GM18909 (cell line): ENCODE results near the gene TMCC3.
A peak's percentile ranks its signal among the peaks of the same experiment; 100 is the strongest.

Experiments used
- ATAC-seq: cut with Tn5 transposase; IDR thresholded peaks from one replicate; pipeline ENCODE4 v1.9.1; 2021; ENCODE audit warnings: mild to moderate bottlenecking; ENCODE audit not compliant: unreplicated experiment, poor library complexity

Gene TMCC3

DNA sequence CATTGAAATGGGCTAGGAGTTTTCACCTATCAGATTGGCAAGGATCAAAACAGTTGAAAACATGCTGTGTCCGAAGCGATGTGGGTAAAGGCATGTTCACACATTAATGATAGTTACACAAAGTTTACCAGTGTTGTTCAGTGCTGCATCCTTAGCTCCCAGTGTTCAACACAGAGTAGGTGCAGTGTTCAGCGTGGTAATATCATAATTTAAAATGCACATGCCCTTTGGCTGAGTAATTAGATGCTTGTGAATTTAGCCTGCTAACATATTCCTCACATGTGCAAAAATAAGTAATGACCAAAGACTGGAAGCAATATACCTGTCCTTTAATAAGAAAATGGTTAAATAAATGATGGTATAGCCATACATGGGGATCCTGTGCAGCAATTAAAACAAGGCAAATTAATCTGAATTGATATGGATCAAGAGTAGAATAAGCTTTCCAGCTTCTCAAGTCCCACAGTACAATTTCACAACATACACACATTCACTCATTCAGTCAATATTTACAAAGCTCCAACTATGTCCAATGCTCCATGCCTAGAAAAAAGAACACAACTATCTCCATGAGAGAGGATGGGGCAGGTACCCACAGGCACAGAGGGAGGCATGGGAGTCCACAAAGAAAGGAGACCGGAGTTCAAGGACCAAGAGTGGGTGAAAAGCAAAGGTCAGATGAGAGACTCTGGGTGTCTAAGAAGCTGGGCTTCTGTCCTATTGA, 12.8 kb downstream of the TMCC3 start:
- ATAC-seq = no peak

DNA sequence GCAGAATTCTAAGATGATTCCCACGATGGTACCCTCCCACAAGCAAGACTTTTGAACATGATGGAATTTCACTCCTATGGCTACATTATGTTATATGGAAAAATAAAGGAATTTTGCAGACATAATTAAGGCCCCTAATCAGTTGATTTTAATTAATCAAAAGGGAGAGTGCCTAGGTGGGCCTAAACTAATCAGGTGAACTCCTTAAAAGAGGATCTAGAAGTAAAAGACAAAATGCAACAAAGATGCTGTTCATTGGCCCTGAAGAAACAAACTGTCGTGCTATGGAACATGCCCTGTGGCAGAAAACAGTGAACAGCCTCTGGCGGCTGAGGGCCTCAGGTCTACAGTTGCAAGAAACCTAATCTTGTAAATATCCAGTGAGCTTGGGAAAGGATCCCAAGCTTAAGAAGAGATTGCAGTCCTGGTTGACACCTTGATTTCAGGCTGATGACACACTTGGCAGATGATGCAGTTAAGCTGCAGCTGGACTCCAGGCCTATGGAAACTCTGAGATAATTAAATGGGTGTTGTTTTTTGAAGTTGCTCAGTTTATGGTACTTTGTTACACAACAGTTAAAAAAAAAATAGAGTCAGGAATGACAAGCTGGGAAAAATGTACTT, 13.8 kb downstream of the TMCC3 start:
- no peak for ATAC-seq

DNA sequence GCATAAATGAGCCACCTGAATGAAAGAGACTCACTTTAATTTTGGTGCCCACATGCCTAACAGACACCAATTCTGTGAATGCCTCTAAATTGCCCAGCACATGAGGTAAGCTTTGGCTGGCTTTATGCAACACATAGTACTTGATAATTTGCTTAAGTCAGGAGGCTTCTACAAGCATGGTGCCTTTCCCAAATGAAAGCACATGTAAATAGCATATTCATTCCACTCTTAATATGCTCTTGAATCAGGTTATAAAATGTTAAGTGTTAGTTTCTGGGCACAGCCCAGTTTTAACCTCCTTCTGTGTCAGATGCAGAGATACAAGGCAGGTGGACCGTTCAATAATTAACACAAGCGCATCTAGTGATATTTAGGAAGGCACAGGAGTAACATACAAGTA, 15.6 kb downstream of the TMCC3 start:
- no peak for ATAC-seq

DNA sequence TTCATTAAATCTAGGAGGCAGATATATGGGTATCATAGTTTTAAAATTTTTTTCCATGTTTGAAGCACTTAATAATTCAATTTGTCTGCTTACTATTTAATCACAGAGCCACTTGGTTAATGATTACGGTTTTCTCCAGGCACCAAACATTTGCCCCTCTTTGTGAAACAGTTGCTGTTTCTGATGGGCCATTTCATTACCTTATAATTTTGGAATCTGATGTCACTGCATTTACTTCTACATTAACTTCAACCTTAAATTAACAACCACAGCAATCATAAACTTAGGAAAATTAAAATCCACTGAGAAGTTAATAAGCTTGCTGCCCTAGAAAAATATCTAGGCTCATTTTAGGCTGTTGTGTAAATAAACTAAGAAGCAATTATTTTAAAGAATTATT, 17.0 kb downstream of the TMCC3 start:
- ATAC-seq = no peak

DNA sequence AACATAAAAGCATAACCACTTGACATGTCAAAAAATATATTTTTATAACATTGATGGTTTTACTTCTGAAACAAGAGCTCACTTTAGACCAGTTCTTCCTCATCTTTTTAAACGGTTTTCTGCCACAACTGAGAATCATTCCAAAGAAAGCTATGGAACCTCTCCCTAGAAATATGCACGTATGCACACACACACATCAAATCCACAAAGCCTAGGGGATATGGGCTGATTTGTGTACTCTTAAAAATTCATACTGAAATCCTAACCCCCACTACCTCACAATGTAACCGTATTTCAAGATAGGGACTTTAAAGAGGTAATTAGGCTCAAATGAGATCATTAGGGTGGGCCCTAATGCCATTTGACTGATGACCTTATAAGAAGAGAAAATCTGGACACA, 19.3 kb downstream of the TMCC3 start:
- no peak for ATAC-seq

DNA sequence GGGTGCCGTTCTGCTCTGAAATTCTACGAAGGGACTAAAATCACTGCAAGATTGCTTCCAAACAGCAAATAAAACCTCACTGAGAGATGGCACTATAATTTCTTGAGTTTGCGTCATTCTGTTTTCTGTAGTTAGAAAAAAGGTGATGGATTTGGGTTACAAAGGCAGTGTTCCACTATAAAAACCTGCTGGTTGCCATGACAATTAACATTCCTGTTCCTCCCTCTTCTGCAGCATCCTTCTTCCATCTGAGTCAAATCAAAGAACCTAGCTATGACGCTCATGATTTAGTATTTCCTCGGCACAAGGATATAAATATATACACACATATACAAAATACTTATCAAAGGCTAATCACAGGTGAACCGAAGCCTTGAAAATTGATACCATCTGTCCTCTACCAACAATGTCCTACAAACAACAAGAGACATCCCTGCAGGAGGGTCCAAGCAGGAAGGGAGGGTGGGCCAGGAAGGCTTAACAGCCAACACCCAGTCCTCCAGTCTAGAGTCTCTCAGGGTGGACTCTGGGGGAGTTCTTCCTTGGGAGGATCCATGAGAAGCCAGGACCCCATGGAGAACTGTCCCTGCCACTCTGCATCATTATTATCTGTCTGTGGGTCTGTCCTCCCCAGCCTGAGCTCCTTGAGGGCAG, 21.4 kb downstream of the TMCC3 start:
- ATAC-seq = no peak

DNA sequence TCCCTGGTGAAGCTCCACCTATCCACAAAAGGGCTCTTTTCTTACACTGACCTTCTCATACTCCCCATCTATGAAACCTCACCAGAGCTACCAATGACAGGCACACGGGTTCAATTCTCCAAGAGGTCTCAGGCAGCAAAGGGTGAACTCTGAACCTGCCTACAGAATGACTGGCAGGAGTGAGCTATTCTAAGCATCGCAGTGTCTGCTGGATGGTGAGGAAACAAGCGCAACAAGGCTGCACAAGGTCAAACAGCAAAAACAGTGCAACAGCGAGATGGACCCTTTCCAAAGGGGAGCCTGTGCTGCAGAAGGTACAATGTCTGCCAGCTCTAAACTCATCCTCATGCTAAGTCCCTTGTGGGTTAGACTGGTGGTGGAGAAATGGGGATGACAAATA, 22.0 kb downstream of the TMCC3 start:
- ATAC-seq = no peak

DNA sequence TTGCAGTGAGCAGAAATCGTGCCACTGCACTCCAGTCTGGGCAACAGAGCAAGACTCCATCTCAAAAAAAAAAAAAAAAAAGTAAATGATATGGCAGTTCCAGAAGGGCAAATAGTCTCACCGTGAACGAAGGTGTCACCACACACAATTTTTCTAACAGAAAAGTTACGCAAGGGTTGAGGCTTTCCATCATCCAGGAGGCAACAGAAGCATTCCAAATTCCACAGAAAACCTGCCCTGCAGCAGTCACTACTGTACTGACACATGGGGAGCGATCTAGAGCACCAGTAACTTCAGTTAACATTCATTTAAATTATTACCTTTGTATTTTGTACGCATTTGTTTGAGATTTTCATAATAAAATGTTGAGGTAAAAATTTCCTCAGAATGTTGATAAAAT, 24.8 kb downstream of the TMCC3 start:
- no peak for ATAC-seq

DNA sequence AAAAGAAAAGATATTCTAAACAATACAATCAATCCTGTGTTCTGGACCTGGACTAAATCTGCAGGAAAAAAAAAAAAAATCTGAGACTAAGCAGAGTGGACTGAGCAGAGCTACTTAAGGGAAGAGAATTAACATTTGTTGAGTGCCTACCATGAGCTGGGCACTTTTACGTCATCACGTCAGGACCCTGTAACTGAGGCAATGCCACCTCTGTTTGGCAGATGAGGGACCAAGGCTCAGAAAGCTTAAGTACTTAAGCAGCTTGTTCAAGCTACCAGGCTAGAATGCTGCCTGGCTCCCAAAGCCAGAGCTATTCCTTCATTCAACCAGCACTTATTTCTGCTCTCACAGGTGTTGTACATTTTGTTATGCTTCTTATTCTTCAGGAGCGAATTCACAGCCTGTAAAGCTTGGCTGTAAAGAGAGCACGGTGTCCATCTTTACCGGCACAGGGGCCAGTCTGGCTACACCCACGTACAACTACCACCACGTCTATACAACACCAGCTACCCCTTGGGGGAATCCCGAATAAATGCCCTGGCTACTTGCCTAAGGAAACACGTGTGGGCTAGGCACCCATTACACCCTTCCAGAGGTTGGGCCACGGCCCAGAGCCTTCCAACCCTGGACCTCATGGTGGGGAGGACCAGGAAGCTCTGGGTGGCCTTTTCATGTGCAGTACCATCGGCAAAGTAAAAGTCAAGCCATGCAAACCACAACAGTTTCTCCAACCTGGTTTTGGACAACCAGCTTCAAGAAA, 27.0 kb downstream of the TMCC3 start:
- no peak for ATAC-seq

DNA sequence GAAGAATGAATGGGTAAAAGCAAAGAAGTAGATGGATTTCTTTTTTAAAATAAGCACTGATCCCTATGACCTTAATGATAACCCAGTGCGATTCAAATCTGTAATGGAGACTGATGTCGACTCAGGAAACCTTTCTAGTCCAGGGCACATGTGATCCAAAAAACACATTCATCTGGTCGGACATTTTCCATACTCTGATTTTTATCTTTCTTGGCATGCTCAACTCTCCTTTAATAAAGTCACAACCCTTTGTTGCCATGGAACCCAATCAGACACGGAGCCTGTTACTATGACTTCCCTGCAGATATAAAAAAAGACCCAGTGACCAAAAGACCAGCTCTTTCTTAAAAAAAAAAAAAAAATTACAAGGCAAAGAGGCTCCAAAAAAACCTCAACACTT, 27.9 kb downstream of the TMCC3 start:
- no peak for ATAC-seq

DNA sequence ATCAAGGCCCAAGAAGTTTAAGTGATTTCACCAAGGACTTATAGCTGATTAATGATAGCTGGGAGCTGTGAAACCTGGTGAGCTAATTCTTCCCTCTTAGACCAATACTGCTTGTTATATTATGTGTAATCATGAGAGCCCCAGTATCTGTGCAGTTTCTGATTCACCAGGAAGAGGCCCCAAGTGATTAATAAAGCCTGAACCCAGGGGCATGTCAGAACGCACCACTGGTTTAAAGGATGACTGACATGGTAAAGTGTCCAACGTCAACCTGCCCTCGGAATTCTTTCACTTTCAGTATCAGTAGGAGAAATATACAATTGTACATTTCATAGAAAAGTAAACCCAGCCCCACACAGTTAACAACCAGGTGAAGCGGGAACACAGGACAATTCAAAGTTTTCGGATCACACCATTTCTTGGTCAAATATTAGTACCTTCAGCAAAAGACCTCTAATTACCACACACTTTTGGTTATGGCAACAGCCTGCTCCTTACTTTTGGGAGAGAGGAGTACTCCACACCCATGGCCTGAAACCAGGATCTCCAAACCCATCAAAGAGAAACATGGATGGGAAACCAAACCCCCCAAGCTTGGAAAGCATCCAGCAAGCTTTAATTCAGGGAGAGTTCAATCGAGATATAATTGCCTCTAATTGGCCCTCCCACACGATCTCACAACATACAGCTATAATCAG, 28.5 kb downstream of the TMCC3 start:
- peak; percentile 96 for ATAC-seq

DNA sequence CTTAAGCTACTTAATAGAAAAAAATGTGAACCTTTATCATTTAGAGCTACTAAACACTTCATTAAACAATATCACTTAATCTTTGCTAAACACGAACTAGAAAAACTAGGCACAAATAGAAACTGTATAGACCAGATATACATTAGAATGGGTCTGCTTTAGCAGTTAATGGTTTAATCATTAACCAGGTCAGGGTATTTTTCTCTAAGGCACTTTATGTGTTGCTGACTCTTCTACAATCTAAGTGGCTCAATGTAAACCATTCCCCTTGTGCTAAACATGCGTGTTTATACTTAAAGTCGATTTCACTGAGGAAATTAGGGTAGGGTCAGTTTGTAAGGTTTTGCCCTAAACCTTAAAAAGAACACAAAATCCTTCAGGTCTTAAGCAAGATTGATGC, 29.7 kb downstream of the TMCC3 start:
- ATAC-seq = no peak

DNA sequence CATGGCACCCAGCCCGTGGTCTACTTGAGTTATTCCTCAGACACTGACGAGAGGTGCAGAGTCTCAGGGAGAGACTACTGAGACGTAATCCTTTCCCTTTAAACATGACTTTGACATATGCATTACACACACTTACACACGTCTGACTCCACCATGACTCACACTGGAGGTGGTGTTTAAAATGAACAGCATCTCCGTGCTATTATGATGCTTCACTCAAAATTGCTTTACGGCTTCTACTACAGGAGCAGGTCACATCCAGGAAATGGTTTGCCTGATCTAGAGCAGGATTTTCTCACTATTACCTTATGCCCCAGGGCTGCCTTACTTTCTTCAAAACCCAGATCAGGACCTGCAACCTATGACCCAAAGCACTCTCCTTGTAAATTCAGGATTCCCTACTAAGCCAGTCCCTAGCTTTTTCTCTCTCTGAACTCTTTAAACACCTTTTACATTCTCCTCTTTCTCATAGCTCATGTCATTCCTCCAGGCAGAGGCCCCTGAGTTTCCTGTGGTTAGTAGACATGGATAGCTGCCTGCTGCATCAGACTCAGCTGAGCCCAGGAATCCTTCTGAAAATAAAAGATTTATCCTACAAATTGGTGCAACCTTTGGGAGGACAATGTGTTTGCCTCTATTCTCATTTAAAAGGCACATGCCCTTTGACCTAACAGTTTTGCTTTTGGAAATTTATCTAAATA, 31.2 kb downstream of the TMCC3 start:
- ATAC-seq = no peak

DNA sequence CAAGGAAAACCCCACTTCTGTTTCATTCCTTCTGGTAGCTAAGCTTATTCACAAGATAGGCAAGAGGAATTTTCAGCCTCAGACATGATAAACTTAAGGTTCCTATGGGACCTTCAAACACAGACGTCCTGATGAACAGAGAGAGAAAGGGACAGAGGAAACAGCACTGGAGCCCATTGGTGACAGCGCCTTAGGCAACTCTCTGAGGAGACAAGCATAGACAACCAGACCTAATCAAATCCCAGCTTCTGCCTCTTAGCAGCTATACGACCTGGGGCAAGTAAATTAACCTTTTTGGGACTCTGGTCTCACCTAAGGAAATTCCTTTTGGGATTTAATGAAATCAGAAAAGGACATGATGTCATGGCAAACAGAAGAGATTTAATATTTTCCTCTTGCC, 33.3 kb downstream of the TMCC3 start:
- no peak for ATAC-seq

DNA sequence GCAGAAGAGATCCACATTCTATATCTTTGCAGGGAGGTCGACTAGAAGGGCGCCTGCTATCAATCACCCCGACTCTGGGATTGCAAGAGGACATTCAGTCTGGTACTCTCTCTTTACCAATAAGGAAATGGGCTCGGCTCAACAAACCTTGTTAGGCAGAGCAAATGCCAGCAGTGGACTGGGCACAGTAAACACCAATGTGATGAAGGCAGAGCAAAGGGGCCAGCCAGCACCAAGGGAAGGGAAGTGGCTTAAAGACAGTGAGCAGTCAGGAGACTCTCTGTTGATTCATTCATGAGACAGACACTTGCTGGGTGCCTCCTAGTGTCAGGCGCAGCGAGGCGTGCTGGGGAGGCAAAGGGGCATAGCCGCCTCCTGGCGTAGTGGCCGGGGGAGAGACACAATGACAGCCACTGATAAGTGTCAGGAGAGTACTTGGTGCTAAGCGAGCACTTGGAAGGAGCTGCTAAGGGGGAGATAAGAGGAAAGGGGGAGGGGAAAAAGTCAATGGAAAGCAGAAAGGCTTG, 34.1 kb downstream of the TMCC3 start:
- no peak for ATAC-seq

DNA sequence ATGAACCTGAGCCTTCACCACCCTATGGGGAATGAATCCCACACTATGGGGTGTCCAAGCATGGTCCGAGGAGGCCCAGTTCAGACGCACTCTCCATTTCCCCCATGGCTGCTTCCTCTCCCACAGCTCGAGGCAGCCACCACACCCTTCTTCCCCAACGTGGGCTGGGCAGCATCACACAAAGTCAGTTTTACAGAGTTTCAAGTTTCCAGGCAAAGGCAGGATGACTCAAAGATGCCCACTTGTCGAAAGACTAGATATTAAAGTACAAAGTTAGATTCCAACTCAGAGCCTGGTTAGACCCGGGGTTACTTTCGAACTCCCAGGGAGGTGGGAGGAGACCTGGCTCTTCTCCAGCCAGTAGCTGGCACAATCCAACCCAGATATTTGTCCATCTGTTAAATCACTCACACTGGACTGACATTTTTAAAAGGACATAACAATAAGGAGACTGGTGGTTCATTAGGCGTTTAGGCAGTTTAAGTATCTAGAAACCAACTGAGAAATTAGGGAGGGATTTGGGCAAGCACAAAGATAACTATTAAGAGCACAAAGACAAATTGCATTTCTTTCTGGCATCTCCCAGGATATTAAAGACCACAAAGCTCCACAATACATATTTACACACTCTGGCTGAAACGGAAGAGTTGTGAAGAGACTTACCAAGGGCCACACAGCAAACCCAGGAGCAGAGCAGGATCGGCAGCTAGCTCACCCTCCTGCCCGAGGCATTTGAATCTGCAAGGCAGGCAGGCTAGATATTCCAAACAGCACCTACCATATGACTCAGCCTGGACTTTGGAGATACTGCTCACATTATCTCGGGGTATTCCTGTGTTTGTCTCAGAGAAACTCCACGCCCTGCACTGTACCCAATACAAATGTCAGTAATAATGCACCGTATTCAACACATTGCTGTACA, 34.8 kb downstream of the TMCC3 start:
- ATAC-seq = no peak

DNA sequence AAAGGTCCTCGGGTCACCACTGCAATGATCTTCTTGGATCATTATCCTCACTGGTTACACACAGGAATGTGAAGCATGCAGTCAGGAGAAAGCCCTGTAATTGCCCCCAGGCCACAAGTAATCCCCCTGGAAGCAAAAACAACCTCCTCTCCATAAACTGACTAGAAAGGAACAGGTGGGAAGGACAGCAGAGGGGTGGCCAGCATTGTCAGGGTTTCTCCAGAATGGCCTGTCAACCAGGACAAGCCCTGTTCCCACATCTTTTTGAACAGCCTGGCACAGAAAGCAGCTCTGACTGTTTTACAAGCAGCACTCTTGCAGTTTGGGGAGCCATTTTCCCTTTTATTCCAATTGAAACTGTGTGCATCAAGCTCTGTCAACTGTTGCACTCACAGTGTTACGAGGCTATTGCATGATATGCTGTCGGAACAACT, 36.1 kb downstream of the TMCC3 start:
- no peak for ATAC-seq

DNA sequence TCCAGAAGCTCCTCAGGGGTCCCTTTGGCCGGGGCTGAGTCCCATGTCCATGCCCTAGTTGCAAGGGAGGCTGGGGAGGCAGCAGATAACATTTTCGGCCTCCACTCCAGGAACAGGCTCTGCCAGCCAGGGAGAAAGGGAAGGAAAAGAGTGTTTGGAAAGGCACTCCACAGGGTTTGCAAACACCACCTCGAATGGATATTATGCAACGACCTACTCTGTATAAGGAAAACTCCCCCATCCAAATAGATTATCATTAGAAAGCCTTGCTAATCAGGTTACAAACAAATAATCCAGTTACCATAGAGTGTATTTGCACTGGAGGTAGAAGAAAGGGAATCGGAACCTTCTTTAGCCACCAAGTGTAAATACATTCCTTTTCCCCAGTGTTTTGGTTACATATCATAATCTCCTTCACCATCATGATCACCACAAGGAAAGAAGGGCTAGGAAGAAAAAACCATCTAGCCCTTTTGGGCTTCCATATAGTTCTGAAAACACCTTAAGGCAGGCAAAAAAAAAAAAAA, 40.4 kb downstream of the TMCC3 start:
- ATAC-seq = no peak
